WERI-Rb-1 (cell line): ENCODE results near the gene AFF3.

ENCODE experiments used
- DNase-seq: peaks from one replicate; pipeline ENCODE4 v3.0.0-alpha.2; 2020
- H3K27ac ChIP-seq: fragments of 250-450 bp; sonication (Bioruptor Pico); 2 replicates; pipeline ENCODE4 v1.5.1; 2020; ENCODE audit warnings: mild to moderate bottlenecking, moderate library complexity
- H3K27me3 ChIP-seq: fragments of 250-450 bp; sonication (Bioruptor Pico); 2 replicates; pipeline ENCODE4 v1.5.1; 2021; ENCODE audit warnings: mild to moderate bottlenecking, low read depth, moderate library complexity; ENCODE audit not compliant: insufficient read depth, severe bottlenecking
- H3K36me3 ChIP-seq: fragments of 250-450 bp; sonication (Bioruptor Pico); 2 replicates; pipeline ENCODE4 v1.5.1; 2020; ENCODE audit warnings: mild to moderate bottlenecking, moderate library complexity
- H3K4me3 ChIP-seq: 2 replicates; pipeline ENCODE4 v1.5.1; 2011; ENCODE audit warnings: low read depth, mild to moderate bottlenecking, control low read depth, low read length
- H3K9me3 ChIP-seq: fragments of 250-450 bp; sonication (Bioruptor Pico); 2 replicates; pipeline ENCODE4 v1.5.1; 2021; ENCODE audit warnings: mild to moderate bottlenecking, moderate library complexity; ENCODE audit not compliant: severe bottlenecking
- TF ChIP-seq, protein P1 (sequence below): IDR thresholded peaks from 2 replicates; pipeline ENCODE4 v1.5.1; 2011; ENCODE audit warnings: low read depth, mild to moderate bottlenecking, control low read depth, inconsistent platforms, low read length

The AFF3 gene

GRCh38 chr2:99682275-99683060 lies 459.9 kb downstream of the AFF3 start:
- peak; percentile 31 for DNase-seq
- Histone ChIP-seq H3K27me3 (no peaks in the 10 kb centered on the region), H3K4me3 (no peak overlapping the region), H3K36me3 (no peaks in the 10 kb centered on the region), H3K9me3 (no peaks in the 10 kb centered on the region), H3K27ac (no peak overlapping the region)
- TF ChIP-seq, protein P1, sequence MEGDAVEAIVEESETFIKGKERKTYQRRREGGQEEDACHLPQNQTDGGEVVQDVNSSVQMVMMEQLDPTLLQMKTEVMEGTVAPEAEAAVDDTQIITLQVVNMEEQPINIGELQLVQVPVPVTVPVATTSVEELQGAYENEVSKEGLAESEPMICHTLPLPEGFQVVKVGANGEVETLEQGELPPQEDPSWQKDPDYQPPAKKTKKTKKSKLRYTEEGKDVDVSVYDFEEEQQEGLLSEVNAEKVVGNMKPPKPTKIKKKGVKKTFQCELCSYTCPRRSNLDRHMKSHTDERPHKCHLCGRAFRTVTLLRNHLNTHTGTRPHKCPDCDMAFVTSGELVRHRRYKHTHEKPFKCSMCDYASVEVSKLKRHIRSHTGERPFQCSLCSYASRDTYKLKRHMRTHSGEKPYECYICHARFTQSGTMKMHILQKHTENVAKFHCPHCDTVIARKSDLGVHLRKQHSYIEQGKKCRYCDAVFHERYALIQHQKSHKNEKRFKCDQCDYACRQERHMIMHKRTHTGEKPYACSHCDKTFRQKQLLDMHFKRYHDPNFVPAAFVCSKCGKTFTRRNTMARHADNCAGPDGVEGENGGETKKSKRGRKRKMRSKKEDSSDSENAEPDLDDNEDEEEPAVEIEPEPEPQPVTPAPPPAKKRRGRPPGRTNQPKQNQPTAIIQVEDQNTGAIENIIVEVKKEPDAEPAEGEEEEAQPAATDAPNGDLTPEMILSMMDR, result no peak

GRCh38 chr2:99680946-99681345 lies 461.4 kb downstream of the AFF3 start:
- H3K27ac ChIP-seq, result no peak overlapping the region
- TF ChIP-seq, protein P1, result no peak
- no peaks in the 10 kb centered on the region for H3K27me3 ChIP-seq
- no peak for DNase-seq
- no peaks in the 10 kb centered on the region for H3K9me3 ChIP-seq
- no peaks in the 10 kb centered on the region for H3K36me3 ChIP-seq
- H3K4me3 ChIP-seq, result no peak overlapping the region

- Histone ChIP-seq H3K27me3 (no peaks in the 10 kb centered on the region), H3K36me3 (no peaks in the 10 kb centered on the region), H3K9me3 (no peaks in the 10 kb centered on the region), H3K27ac (no peak overlapping the region), H3K4me3 (no peak overlapping the region)
- no peak for DNase-seq
- TF ChIP-seq, protein P1, result no peak
Measured at GRCh38 chr2:99679518-99679917, 462.9 kb downstream of the AFF3 start.

- Histone ChIP-seq H3K27me3 (no peaks in the 10 kb centered on the region), H3K4me3 (no peak overlapping the region), H3K36me3 (no peaks in the 10 kb centered on the region), H3K27ac (no peak overlapping the region), H3K9me3 (no peaks in the 10 kb centered on the region)
- DNase-seq, result no peak
- TF ChIP-seq, protein P1, result no peak
Measured at GRCh38 chr2:99678625-99679024, 463.8 kb downstream of the AFF3 start.

- TF ChIP-seq, protein P1, result no peak
- DNase-seq, result no peak
- Histone ChIP-seq H3K9me3 (no peaks in the 10 kb centered on the region), H3K36me3 (no peaks in the 10 kb centered on the region), H3K27me3 (no peaks in the 10 kb centered on the region), H3K4me3 (no peak overlapping the region), H3K27ac (no peak overlapping the region)
Measured at GRCh38 chr2:99677814-99678213, 464.6 kb downstream of the AFF3 start.

- Histone ChIP-seq H3K27ac (no peak overlapping the region), H3K9me3 (no peaks in the 10 kb centered on the region), H3K27me3 (no peaks in the 10 kb centered on the region), H3K4me3 (no peak overlapping the region), H3K36me3 (no peaks in the 10 kb centered on the region)
- TF ChIP-seq, protein P1, result no peak
- no peak for DNase-seq
Measured at GRCh38 chr2:99675130-99675661, 467.2 kb downstream of the AFF3 start.
